ENCODE data around the gene TLR2. TPM values are rescaled to one million over a fixed set of nuclear protein-coding genes. Genes with fewer than 3 reads are reported as not detected.

The TLR2 gene
- total and polyA plus RNA-seq, 2 donors (not counting 3 experiments of a cell fraction or from before 2014, with no cell fraction given): 0.29 to 1.4 TPM

- H3K9me3 ChIP-seq (replicated peaks; ENCODE audit: control insufficient read depth, insufficient read depth, low read length): no peaks in the 10 kb centered on the region
- no peaks in the 10 kb centered on the region for H3K9me1 ChIP-seq (replicated peaks; ENCODE audit: control insufficient read depth, extremely low read depth, insufficient read depth, low read length)
- ChIA-PET POLR2A (no interaction called here), CTCF (interaction anchor here (0.8 to 1.8 kb wide), 4 partner anchors 16 to 24 kb away, joined by 3 to 8 read pairs (median 4); no protein-coding TSS in a partner anchor)
- FAIRE-seq: no peak
- TF ChIP-seq MYC (IDR thresholded peaks at IDR 0.05; ENCODE audit: low read depth, low read length) (no peak), POLR2A (IDR thresholded peaks at IDR 0.05; ENCODE audit: low read depth, low read length) (no peak), EZH2 (IDR thresholded peaks at IDR 0.05; ENCODE audit: borderline replicate concordance, low read depth, low read length, severe bottlenecking) (no peak), MAX (IDR thresholded peaks at IDR 0.05; ENCODE audit: insufficient read depth, insufficient read length) (no peak), FOS (IDR thresholded peaks at IDR 0.05; ENCODE audit: borderline replicate concordance, insufficient read depth, low read length) (no peak), POLR2AphosphoS5 (IDR thresholded peaks at IDR 0.05; ENCODE audit: insufficient read depth, low read depth, low read length) (no peak), JUN (IDR thresholded peaks at IDR 0.05; ENCODE audit: borderline replicate concordance, insufficient read depth, insufficient read length, low read depth) (no peak), CTCF (IDR thresholded peaks at IDR 0.05; ENCODE audit: extremely low read depth in 1 of 2, insufficient read depth in 1 of 2, low read depth in 1 of 2, low read length in 2 of 2) (no peak), GATA2 (IDR thresholded peaks at IDR 0.05; ENCODE audit: insufficient read depth, insufficient read length, low read depth, low read length) (no peak)
- no peaks in the 10 kb centered on the region for H4K20me1 ChIP-seq (replicated peaks; ENCODE audit: control insufficient read depth, extremely low read depth, insufficient read depth, low read length)
- no peaks in the 10 kb centered on the region for H3K36me3 ChIP-seq (ENCODE audit: control insufficient read depth in 2 of 2, extremely low read depth in 1 of 2, insufficient read depth in 2 of 2, low read length in 2 of 2)
- H3K4me3 ChIP-seq (replicated peaks in 1 of 3; ENCODE audit: insufficient read depth in 1 of 3, low read depth in 1 of 3, low read length in 3 of 3): no peak overlapping the region
- DNase-seq (ENCODE audit: low read depth, low spot score): no peak
- intact Hi-C loops (cut with micrococcal nuclease): no loop called here
- H2AFZ ChIP-seq (ENCODE audit: low read depth, low read length): no peak overlapping the region
- H3K79me2 ChIP-seq (ENCODE audit: control insufficient read depth, insufficient read depth, low read length): no peaks in the 10 kb centered on the region
- H3K4me2 ChIP-seq (ENCODE audit: insufficient read depth, low read length): no peak overlapping the region
- no peaks in the 10 kb centered on the region for H3K4me1 ChIP-seq (ENCODE audit: control insufficient read depth, extremely low read depth, insufficient read depth, low read length)
- peaks cover 0 to 3% of the 10 kb centered on the region in 2 experiments for H3K27me3 ChIP-seq (ENCODE audit: control insufficient read depth in 2 of 2, insufficient read depth in 2 of 2, low read length in 2 of 2)
- no peak overlapping the region for H3K27ac ChIP-seq (ENCODE audit: insufficient read depth, low read depth, low read length)
- BruUV-seq (replicated peaks): no TSS peak
- dilution Hi-C loops (cut with MboI; ENCODE audit: extremely low pct_ligation_motif_present, low sequenced_read_pairs): no loop called here
- no peak overlapping the region for H3K9ac ChIP-seq (replicated peaks; ENCODE audit: extremely low read depth, insufficient read depth, low read length)
These were observed 41.7 kb downstream of the TLR2 start for GRCh38 chr4:153725831-153726154.
